ENCODE measurements around the gene POC5. TPM values are rescaled to one million over a fixed set of nuclear protein-coding genes. Genes with fewer than 3 reads are reported as not detected.

Gene POC5, protein sequence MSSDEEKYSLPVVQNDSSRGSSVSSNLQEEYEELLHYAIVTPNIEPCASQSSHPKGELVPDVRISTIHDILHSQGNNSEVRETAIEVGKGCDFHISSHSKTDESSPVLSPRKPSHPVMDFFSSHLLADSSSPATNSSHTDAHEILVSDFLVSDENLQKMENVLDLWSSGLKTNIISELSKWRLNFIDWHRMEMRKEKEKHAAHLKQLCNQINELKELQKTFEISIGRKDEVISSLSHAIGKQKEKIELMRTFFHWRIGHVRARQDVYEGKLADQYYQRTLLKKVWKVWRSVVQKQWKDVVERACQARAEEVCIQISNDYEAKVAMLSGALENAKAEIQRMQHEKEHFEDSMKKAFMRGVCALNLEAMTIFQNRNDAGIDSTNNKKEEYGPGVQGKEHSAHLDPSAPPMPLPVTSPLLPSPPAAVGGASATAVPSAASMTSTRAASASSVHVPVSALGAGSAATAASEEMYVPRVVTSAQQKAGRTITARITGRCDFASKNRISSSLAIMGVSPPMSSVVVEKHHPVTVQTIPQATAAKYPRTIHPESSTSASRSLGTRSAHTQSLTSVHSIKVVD
- total RNA-seq: 10 to 100 TPM; 12.4 to 16.6 (median 12.5) TPM
- 29.9 TPM for total RNA-seq (2013)

GRCh38 chr5:75717082-75717922 is at the start of gene POC5:
Gene POC5 (minus strand): TSS chr5:75717437. CDS start chr5:75712937, 4,500 bp downstream.
- ATAC-seq: peak; percentile 94 to 97 (median 95)
- TF ChIP-seq, protein P1, sequence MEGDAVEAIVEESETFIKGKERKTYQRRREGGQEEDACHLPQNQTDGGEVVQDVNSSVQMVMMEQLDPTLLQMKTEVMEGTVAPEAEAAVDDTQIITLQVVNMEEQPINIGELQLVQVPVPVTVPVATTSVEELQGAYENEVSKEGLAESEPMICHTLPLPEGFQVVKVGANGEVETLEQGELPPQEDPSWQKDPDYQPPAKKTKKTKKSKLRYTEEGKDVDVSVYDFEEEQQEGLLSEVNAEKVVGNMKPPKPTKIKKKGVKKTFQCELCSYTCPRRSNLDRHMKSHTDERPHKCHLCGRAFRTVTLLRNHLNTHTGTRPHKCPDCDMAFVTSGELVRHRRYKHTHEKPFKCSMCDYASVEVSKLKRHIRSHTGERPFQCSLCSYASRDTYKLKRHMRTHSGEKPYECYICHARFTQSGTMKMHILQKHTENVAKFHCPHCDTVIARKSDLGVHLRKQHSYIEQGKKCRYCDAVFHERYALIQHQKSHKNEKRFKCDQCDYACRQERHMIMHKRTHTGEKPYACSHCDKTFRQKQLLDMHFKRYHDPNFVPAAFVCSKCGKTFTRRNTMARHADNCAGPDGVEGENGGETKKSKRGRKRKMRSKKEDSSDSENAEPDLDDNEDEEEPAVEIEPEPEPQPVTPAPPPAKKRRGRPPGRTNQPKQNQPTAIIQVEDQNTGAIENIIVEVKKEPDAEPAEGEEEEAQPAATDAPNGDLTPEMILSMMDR (IDR thresholded peaks at IDR 0.05): no peak
- Histone ChIP-seq H3K4me1 (ENCODE audit: control insufficient read depth, insufficient read depth, low read length) (peaks cover 11% of the 10 kb centered on the region), H3K27me3 (ENCODE audit: control insufficient read depth, insufficient read depth, low read length) (no peaks in the 10 kb centered on the region), H3K36me3 (ENCODE audit: control insufficient read depth, insufficient read depth, low read length) (no peaks in the 10 kb centered on the region), H3K27ac (ENCODE audit: low read length) (peak within 1 kb of the TSS; percentile 76), H3K4me3 (ENCODE audit: low read length) (peak within 1 kb of the TSS; percentile 75), H3K9me3 (ENCODE audit: control insufficient read depth, insufficient read depth, low read length) (no peaks in the 10 kb centered on the region)
- H3K4me3 Mint-ChIP-seq: peak within 1 kb of the TSS; percentile 97
- peak within 1 kb of the TSS; percentile 92 to 97 for H3K27ac Mint-ChIP-seq
- 8% methylated on average over 49 of the region's 51 CpGs for WGBS (ENCODE audit: insufficient coverage)
- no peaks in the 10 kb centered on the region for H3K9me3 Mint-ChIP-seq
- intact Hi-C loops (cut with micrococcal nuclease): loop anchor here (1.0 to 2.0 kb wide), 2 partner anchors 206 to 381 kb away; partner anchors contain the start of genes CERT1, HMGCR and POLK
- H3K4me1 Mint-ChIP-seq: peaks cover 33 to 37% of the 10 kb centered on the region in 2 donors
- no peaks in the 10 kb centered on the region for H3K36me3 Mint-ChIP-seq
- H3K27me3 Mint-ChIP-seq (ENCODE audit: low read depth in 2 of 2): peaks cover 0 to 6% of the 10 kb centered on the region in 2 donors
- DNase-seq: peak; percentile 97 to 98

DNA sequence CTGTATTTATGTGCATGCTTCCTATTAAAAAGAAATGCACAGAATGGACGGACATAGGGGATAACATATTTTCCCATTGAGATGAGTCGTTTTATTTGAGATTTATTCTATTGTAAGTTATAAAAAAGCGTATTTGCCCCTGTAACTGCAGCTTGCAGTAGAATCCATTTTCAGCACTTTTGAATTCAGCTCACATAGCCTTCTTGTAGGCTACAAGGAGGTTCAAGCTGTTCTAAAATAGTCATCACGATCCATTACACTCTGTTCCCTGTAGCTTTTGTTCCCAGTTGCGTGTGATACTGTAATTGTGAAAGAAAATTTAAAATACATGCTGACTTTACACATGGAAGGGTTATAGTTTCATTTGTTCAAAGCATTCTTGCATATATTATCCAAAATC is 40.9 kb upstream of the POC5 start:
- ATAC-seq (no peak), DNase-seq (no peak)
- Histone ChIP-seq H3K27me3 (ENCODE audit: control insufficient read depth, insufficient read depth, low read length) (peaks cover 7% of the 10 kb centered on the region), H3K9me3 (ENCODE audit: control insufficient read depth, insufficient read depth, low read length) (no peaks in the 10 kb centered on the region), H3K36me3 (ENCODE audit: control insufficient read depth, insufficient read depth, low read length) (no peaks in the 10 kb centered on the region), H3K4me1 (ENCODE audit: control insufficient read depth, insufficient read depth, low read length) (no peaks in the 10 kb centered on the region), H3K4me3 (ENCODE audit: low read length) (no peak overlapping the region), H3K27ac (ENCODE audit: low read length) (no peak overlapping the region)
- Mint-ChIP-seq H3K4me1 (no peaks in the 10 kb centered on the region), H3K27me3 (ENCODE audit: low read depth in 2 of 2) (peaks cover 22 to 34% of the 10 kb centered on the region in 2 donors), H3K36me3 (no peaks in the 10 kb centered on the region), H3K4me3 (no peak overlapping the region), H3K9me3 (no peaks in the 10 kb centered on the region), H3K27ac (no peak overlapping the region)
- TF ChIP-seq, protein P1 (IDR thresholded peaks at IDR 0.05): no peak
- WGBS (ENCODE audit: insufficient coverage): 85% methylated on average over 3 of the region's 5 CpGs
- intact Hi-C loops (cut with micrococcal nuclease): no loop called here

DNA sequence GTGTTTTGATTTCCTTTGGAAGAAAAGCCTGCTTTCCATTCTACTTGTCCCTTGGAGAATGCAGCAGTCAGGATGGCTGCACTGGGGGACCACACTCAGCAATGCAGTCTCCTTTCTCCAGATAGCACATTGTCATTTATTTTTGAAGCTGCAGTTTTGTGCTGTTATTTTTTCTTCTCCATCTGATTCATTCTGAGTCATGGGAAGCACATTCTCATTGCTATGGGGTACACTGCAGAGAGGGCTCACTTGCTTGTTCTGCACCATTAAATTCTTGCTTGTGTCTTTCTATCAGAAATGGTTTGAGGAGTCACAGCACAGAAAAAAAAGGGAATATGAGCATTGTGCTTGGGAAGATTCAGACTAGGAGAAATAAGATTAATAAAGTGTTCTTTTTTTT is 39.7 kb upstream of the POC5 start:
- ATAC-seq: no peak
- Mint-ChIP-seq H3K9me3 (no peaks in the 10 kb centered on the region), H3K27me3 (ENCODE audit: low read depth in 2 of 2) (peaks cover 22 to 35% of the 10 kb centered on the region in 2 donors), H3K27ac (no peak overlapping the region), H3K36me3 (no peaks in the 10 kb centered on the region), H3K4me1 (no peaks in the 10 kb centered on the region), H3K4me3 (no peak overlapping the region)
- H3K27me3 ChIP-seq (ENCODE audit: control insufficient read depth, insufficient read depth, low read length): peaks cover 7% of the 10 kb centered on the region
- no peak for DNase-seq
- no peaks in the 10 kb centered on the region for H3K9me3 ChIP-seq (ENCODE audit: control insufficient read depth, insufficient read depth, low read length)
- H3K27ac ChIP-seq (ENCODE audit: low read length): no peak overlapping the region
- no peaks in the 10 kb centered on the region for H3K4me1 ChIP-seq (ENCODE audit: control insufficient read depth, insufficient read depth, low read length)
- intact Hi-C loops (cut with micrococcal nuclease): no loop called here
- TF ChIP-seq, protein P1 (IDR thresholded peaks at IDR 0.05): no peak
- no peaks in the 10 kb centered on the region for H3K36me3 ChIP-seq (ENCODE audit: control insufficient read depth, insufficient read depth, low read length)
- no peak overlapping the region for H3K4me3 ChIP-seq (ENCODE audit: low read length)

Measured in natural killer cell (primary cell).